ENCODE results near the gene MAP4K4. TPM values are rescaled to one million over a fixed set of nuclear protein-coding genes. Genes with fewer than 3 reads are reported as not detected.
A peak's percentile ranks its signal among the peaks of the same experiment; 100 is the strongest.

Gene MAP4K4
- total and polyA plus RNA-seq, 2 of the 13 experiments (the other 11 are each of a cell fraction or from before 2014, with no cell fraction given) = 105 to 264 TPM

- TF ChIP-seq AFF4 (CRISPR knock-in tag; IDR thresholded peaks at IDR 0.05) (no peak), ATRX (CRISPR knock-in tag; IDR thresholded peaks at IDR 0.05; ENCODE audit: borderline replicate concordance) (no peak), ZNF276 (CRISPR knock-in tag; IDR thresholded peaks at IDR 0.05; ENCODE audit: low read depth) (no peak), E2F5 (CRISPR knock-in tag; conservative IDR thresholded peaks at IDR 0.05) (no peak), ZNF101 (CRISPR knock-in tag; IDR thresholded peaks at IDR 0.05; ENCODE audit: borderline replicate concordance, low read depth) (no peak), FOXP1 (IDR thresholded peaks at IDR 0.05) (peak; percentile 82), FOXP1 (CRISPR knock-in tag; IDR thresholded peaks at IDR 0.05) (peak; percentile 95), ZBTB14 (CRISPR knock-in tag; IDR thresholded peaks at IDR 0.05) (no peak), POLR2AphosphoS2 (IDR thresholded peaks at IDR 0.05; ENCODE audit: low read depth, low read length) (no peak), CBX1 (IDR thresholded peaks at IDR 0.05; ENCODE audit: low read depth) (no peak), ZNF430 (CRISPR knock-in tag; IDR thresholded peaks at IDR 0.05) (no peak), NFE2 (CRISPR knock-in tag; IDR thresholded peaks at IDR 0.05) (no peak), KLF16 (CRISPR knock-in tag; IDR thresholded peaks at IDR 0.05) (peak in 1 of 2 experiments; percentile 87; a peak in 2 of 4 replicates), ZBTB44 (CRISPR knock-in tag; IDR thresholded peaks at IDR 0.05) (no peak), ISX (CRISPR knock-in tag; conservative IDR thresholded peaks at IDR 0.05) (no peak), BRF2 (CRISPR knock-in tag; IDR thresholded peaks at IDR 0.05) (no peak)
Observed at GRCh38 chr2:101763496-101764333, 66.2 kb downstream of the MAP4K4 start (continued).
